Tongue (tissue), 2 donors: ENCODE data around the gene HSD17B2. TPM values are rescaled to one million over a fixed set of nuclear protein-coding genes. Genes with fewer than 3 reads are reported as not detected.
"Not testable (repeated sequence)": the region's sequence is repeated elsewhere in the genome, so short reads cannot be mapped to it uniquely, and the experiment has no call there.

Experiments used
- DNase-seq: peaks from one replicate; pipeline ENCODE4 v3.0.0-alpha.2; 2015
- total RNA-seq: library from RNA; depleted of rRNA; stranded (reverse); fragments of >200 nt; gene quantifications from one replicate; pipeline ENCODE4 v1.2.3, GENCODE V29; 2014

HSD17B2 gene
- total RNA-seq, 1 donor from 2014 or later = 3.4 TPM

DNA sequence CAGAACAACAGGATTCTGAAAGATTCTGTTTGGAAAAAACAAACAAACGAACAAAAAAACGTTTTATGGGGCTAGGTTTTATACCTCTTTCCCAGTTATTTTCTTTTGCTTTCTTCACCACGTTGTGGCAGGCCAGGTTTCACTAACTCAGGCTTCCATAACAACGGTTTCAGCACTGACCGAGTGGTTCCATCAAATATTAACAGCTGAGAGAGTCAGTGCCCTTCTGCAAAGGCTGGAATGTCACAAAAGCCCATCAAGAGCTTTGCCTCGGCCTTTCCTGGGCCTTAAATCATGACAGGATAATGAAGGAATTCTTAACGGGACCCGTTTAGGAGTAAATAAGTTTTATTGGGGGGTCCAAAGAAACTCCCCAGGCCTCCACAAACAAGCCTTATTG lies 100.8 kb downstream of the HSD17B2 start:
- DNase-seq = no peak

DNA sequence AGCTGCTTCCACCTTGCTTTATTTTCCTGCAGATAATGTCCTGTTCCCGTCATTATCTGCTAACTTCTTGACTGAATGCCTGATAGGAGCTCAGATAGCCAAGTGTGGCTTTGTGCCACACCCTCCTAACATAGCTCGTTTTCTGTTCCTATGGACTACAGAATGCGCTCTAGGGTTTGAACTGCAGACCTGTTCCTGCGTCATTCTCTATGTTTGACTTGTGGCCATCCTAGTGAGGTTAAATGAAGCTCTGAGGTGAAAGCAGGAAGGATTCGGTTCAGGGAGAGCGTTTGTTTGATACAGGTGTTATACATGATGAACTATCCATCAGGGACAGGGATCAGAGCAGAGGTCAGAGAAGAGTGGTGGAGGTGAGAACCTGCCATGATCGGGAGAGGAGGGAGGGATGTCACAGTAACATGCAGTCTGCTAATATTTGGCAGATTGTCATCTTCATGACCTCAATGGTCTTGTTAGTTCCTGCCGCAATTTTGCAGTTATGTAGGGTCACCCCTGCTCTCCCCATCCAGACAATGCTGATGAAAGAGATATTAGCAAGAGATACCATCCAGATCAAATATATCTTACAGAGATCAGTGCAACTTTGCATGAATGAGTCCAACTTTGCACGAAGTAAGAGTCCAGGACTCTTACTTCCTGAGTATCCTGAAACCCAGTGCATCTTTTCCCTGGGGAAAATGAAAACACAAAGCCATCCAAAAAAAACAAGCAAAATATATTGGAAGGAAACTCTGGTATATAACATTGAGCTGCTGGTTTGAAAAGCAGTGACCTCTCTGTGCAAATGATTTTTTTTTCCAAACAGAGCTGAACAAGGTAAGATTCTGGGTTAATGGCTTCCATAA lies 102.1 kb downstream of the HSD17B2 start:
- peak; percentile 13 for DNase-seq

DNA sequence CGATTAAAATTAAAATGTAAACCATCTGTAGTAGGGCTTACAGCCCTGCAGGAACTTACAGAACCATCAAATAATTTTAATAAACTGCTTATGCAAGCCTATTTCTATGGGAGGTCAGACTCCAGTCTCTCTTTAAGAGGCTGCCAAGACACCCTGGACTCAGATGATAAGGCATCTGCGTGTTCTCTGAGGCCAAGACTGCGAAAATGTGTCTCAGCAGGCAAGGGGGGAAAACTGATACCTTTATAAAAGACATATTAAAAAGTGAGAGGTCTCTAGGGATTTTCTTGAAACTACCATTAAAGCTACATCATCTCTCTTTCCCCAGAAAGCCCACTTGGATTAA lies 102.7 kb downstream of the HSD17B2 start:
- peak; percentile 15 for DNase-seq

DNA sequence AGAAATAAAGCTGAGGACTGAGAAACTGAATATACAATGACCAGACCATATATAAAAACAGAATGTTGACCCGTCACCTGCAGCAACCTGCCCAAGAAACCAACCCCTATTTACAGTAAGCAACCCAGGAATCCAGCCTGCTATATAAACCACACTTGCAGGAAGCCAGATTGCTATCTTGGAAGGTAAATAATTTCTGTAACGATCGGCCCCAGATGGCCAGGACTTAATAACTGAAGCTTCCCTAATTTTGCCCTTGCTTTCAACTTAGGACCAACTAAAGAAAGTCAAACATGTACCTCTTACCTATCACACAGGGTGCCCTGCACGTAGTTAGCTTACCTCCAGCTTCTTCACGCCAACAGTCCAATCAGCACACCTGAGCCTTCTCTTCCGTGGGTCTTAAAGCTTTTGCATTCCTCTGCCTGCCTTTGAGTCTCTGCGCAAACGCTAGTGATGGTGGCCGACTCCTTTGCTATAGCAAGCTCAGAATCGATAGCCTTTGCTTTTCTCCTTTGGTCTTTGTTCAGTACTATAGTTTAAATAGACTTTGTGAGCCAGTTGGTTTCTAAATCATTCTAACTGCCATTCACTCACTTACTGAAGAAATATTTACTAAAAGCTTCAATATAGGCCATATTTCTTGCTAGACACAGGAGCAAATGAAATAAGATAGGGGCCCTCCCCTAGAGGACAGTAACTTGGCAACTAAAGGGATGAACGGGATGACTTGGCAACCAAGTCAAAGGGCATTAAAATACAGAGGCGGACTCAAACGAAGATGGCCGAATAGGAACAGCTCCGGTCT lies 103.6 kb downstream of the HSD17B2 start:
- no peak for DNase-seq

GRCh38 chr16:82139286-82139571 lies 104.2 kb downstream of the HSD17B2 start:
- DNase-seq = not testable (repeated sequence)

DNA sequence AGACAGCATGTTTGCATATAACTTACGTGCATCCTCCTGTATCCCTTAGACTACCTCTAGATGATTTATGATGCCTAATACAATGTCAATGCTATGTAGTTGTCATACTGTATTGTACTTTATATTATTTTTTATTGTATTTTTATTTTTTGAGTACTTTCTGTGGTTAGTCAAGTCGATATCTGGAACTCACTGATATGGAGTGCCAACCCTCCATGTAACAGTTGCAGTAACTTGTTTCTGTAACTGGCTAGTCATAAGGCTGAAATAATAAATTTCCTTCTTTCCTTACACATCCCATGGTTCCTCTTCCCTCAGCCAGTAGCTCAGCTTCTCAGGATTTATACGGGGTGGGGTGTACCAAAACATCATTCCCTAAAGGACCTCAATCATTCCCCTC lies 111.5 kb downstream of the HSD17B2 start:
- DNase-seq = no peak

DNA sequence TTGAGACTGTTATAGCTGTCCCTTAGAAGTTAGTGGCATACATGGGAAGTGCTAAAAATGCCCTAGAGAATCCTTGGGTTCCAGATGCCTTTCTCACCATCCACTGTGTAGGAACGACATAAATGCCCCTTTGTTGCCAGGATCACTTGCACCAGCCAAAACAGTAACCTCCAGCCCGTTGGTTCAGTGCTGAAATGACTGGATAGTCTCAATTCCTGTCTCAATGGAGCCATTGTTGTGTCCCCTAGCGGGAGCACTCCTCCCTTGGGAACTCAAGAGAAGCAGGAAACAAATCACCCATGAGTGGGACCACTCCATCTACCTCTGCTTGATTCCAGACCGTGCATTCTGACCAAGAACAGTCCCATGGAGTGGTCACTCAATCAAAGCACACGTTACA lies 111.9 kb downstream of the HSD17B2 start:
- DNase-seq = peak; percentile 13

DNA sequence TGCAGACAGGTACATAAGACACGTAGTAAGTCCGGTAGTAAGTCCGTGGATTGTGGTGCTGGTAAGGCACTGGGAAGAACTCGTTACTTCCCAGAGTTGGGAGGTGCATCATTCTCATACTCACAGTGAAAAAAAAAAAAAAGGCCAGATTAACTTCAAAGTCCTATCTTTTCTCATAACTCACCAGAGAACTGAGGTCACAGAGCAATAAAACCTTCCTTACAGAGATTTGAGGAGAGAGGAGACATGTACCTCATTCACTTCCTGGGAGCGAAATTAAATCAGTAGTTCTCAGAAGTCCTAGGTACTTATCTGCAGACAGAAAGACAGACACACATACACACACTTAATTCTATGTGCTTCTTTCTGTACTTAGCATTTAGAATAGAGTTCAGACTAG lies 112.5 kb downstream of the HSD17B2 start:
- no peak for DNase-seq

Other genes with a start within 250 kb of the HSD17B2 start
- gene SDR42E1, start 23.8 kb upstream of the HSD17B2 start, total RNA-seq = 7.9 TPM
- gene MPHOSPH6, start 135.0 kb downstream of the HSD17B2 start, total RNA-seq = 31.5 TPM